Activated naive CD8-positive, alpha-beta T cell treated with anti-CD3 and anti-CD28 coated beads, Interleukin-2, amount 10 ng/mL, durations not matched to agents 7 days and 5 days (primary cell): ENCODE data around the gene FAR1. TPM values are rescaled to one million over a fixed set of nuclear protein-coding genes. Genes with fewer than 3 reads are reported as not detected.
A peak's percentile ranks its signal among the peaks of the same experiment; 100 is the strongest.
"Not testable (repeated sequence)": the region's sequence is repeated elsewhere in the genome, so short reads cannot be mapped to it uniquely, and the experiment has no call there.

Experiments
- ATAC-seq: fragments of 150-1000 bp; cut with Tn5 transposase; one replicate; pipeline ENCODE4 v1.10.0; 2021; ENCODE audit warnings: low read depth, moderate library complexity
- POLR2A ChIA-PET: fragments of 350-600 bp; sonication (Branson Sonifier 250); formaldehyde crosslinking; loops from one replicate; lab custom pipeline; 2021; ENCODE audit warnings: antibody characterized with exemption; lab: Charles Lee
- DNase-seq: peaks from one replicate; pipeline ENCODE4 v3.0.0; 2021
- H3K27ac Mint-ChIP-seq: one replicate; pipeline ENCODE4 v1.8.0; 2022; ENCODE audit warnings: mild to moderate bottlenecking, mixed read lengths
- H3K27me3 Mint-ChIP-seq: one replicate; pipeline ENCODE4 v1.8.0; 2022; ENCODE audit warnings: mild to moderate bottlenecking, moderate library complexity, mixed read lengths
- H3K36me3 Mint-ChIP-seq: one replicate; pipeline ENCODE4 v1.8.0; 2021; ENCODE audit warnings: mild to moderate bottlenecking, mixed read lengths
- H3K4me1 Mint-ChIP-seq: one replicate; pipeline ENCODE4 v1.8.0; 2021; ENCODE audit warnings: mixed read lengths
- H3K4me3 Mint-ChIP-seq: one replicate; pipeline ENCODE4 v1.8.0; 2022; ENCODE audit warnings: mild to moderate bottlenecking, moderate library complexity, mixed read lengths
- H3K9me3 Mint-ChIP-seq: one replicate; pipeline ENCODE4 v1.8.0; 2021; ENCODE audit warnings: mixed read lengths
- total RNA-seq, 2 experiments: library from RNA; stranded (reverse); gene quantifications; one replicate each; pipeline ENCODE4 v1.2.3, GENCODE V29; 2021

Gene FAR1
- total RNA-seq, 2 experiments from 2014 or later = 48.9 to 49.7 TPM

GRCh38 chr11:13651515-13651914 lies 17.0 kb upstream of the FAR1 start:
- H3K9me3 Mint-ChIP-seq, H3K36me3 Mint-ChIP-seq, H3K4me3 Mint-ChIP-seq, ATAC-seq, DNase-seq, POLR2A ChIA-PET, H3K27ac Mint-ChIP-seq, H3K4me1 Mint-ChIP-seq: not testable (repeated sequence)
- peaks cover 28% of the 10 kb centered on the region for H3K27me3 Mint-ChIP-seq

- POLR2A ChIA-PET = no interaction called here
- Mint-ChIP-seq H3K9me3 (peaks cover 16% of the 10 kb centered on the region), H3K27me3 (peaks cover 19% of the 10 kb centered on the region), H3K27ac (no peak overlapping the region), H3K4me3 (no peak overlapping the region), H3K36me3 (no peaks in the 10 kb centered on the region), H3K4me1 (no peaks in the 10 kb centered on the region)
- ATAC-seq = no peak
- DNase-seq = no peak
These were observed 7.3 kb upstream of the FAR1 start for GRCh38 chr11:13661074-13661623.

- ATAC-seq (no peak), DNase-seq (no peak)
- POLR2A ChIA-PET = no interaction called here
- Mint-ChIP-seq H3K36me3 (peaks cover 2% of the 10 kb centered on the region), H3K27ac (no peak overlapping the region), H3K9me3 (peaks cover 11% of the 10 kb centered on the region), H3K4me1 (peaks cover 9% of the 10 kb centered on the region), H3K4me3 (no peak overlapping the region), H3K27me3 (peaks cover 19% of the 10 kb centered on the region)
These were observed 4.8 kb upstream of the FAR1 start for GRCh38 chr11:13663631-13664071.

GRCh38 chr11:13664351-13664750 lies 4.1 kb upstream of the FAR1 start:
- Mint-ChIP-seq H3K36me3 (peaks cover 5% of the 10 kb centered on the region), H3K9me3 (peaks cover 6% of the 10 kb centered on the region), H3K27me3 (peaks cover 19% of the 10 kb centered on the region), H3K27ac (no peak overlapping the region), H3K4me3 (no peak overlapping the region), H3K4me1 (peaks cover 14% of the 10 kb centered on the region)
- no peak for ATAC-seq
- POLR2A ChIA-PET = no interaction called here
- DNase-seq = no peak

GRCh38 chr11:13666708-13667107 lies 1.8 kb upstream of the FAR1 start:
- Mint-ChIP-seq H3K27me3 (peaks cover 16% of the 10 kb centered on the region), H3K36me3 (peaks cover 16% of the 10 kb centered on the region), H3K9me3 (peaks cover 2% of the 10 kb centered on the region), H3K4me1 (peaks cover 31% of the 10 kb centered on the region), H3K27ac (no peak overlapping the region), H3K4me3 (no peak overlapping the region)
- POLR2A ChIA-PET = interaction anchor here (2.4 kb wide), 1 partner anchor 203 kb away, joined by 11 read pairs; the partner anchor contains the start of gene BTBD10
- no peak for ATAC-seq
- no peak for DNase-seq

GRCh38 chr11:13667245-13667644 lies 1.2 kb upstream of the FAR1 start:
- POLR2A ChIA-PET = interaction anchor here (0.6 to 2.4 kb wide), 4 partner anchors 204 to 370 kb away, joined by 3 to 11 read pairs (median 3); partner anchors contain the start of gene BTBD10
- Mint-ChIP-seq H3K4me1 (peaks cover 34% of the 10 kb centered on the region), H3K27ac (peak overlapping the region; percentile 47), H3K27me3 (peaks cover 14% of the 10 kb centered on the region), H3K36me3 (peaks cover 19% of the 10 kb centered on the region), H3K4me3 (peak overlapping the region; percentile 99), H3K9me3 (peaks cover 1% of the 10 kb centered on the region)
- ATAC-seq (no peak), DNase-seq (no peak)

- Mint-ChIP-seq H3K9me3 (no peaks in the 10 kb centered on the region), H3K27ac (peak overlapping the region; percentile 47), H3K27me3 (peaks cover 12% of the 10 kb centered on the region), H3K4me1 (peaks cover 39% of the 10 kb centered on the region), H3K36me3 (peaks cover 23% of the 10 kb centered on the region), H3K4me3 (peak overlapping the region; percentile 99)
- ATAC-seq = no peak
- DNase-seq = no peak
- POLR2A ChIA-PET = interaction anchor here (0.6 to 2.4 kb wide), 4 partner anchors 204 to 370 kb away, joined by 3 to 11 read pairs (median 3); partner anchors contain the start of gene BTBD10
These were observed 720 bp upstream of the FAR1 start for GRCh38 chr11:13667795-13668101.

- POLR2A ChIA-PET = interaction anchor here (1.0 to 2.4 kb wide), 2 partner anchors 206 to 975 kb away, joined by 3 to 11 read pairs; partner anchors contain the start of gene BTBD10
- H3K4me1 Mint-ChIP-seq = peaks cover 40% of the 10 kb centered on the region
- peak overlapping the region; percentile 97 for H3K27ac Mint-ChIP-seq
- H3K27me3 Mint-ChIP-seq = peaks cover 12% of the 10 kb centered on the region
- H3K9me3 Mint-ChIP-seq = no peaks in the 10 kb centered on the region
- ATAC-seq (peak; percentile 5), DNase-seq (no peak)
- H3K36me3 Mint-ChIP-seq = peaks cover 28% of the 10 kb centered on the region
- peak overlapping the region; percentile 92 for H3K4me3 Mint-ChIP-seq
These were observed 571 bp downstream of the FAR1 start for GRCh38 chr11:13668957-13669521.

- Mint-ChIP-seq H3K9me3 (no peaks in the 10 kb centered on the region), H3K27me3 (peaks cover 5% of the 10 kb centered on the region), H3K4me1 (peaks cover 43% of the 10 kb centered on the region), H3K4me3 (peak overlapping the region; percentile 92), H3K36me3 (peaks cover 33% of the 10 kb centered on the region), H3K27ac (peak overlapping the region; percentile 97)
- POLR2A ChIA-PET = no interaction called here
- DNase-seq (no peak), ATAC-seq (no peak)
These were observed 1.3 kb downstream of the FAR1 start for GRCh38 chr11:13669544-13670488.

GRCh38 chr11:13672576-13673210 lies 4.2 kb downstream of the FAR1 start:
- POLR2A ChIA-PET = interaction anchor here (1.1 kb wide), 1 partner anchor 210 kb away, joined by 4 read pairs; the partner anchor contains the start of gene BTBD10
- Mint-ChIP-seq H3K27ac (no peak overlapping the region), H3K4me1 (peaks cover 42% of the 10 kb centered on the region), H3K27me3 (no peaks in the 10 kb centered on the region), H3K9me3 (no peaks in the 10 kb centered on the region), H3K36me3 (peaks cover 33% of the 10 kb centered on the region), H3K4me3 (no peak overlapping the region)
- no peak for DNase-seq
- ATAC-seq = no peak

GRCh38 chr11:13674799-13675509 lies 6.5 kb downstream of the FAR1 start:
- no peak for ATAC-seq
- no peaks in the 10 kb centered on the region for H3K27me3 Mint-ChIP-seq
- H3K36me3 Mint-ChIP-seq = peaks cover 27% of the 10 kb centered on the region
- H3K4me1 Mint-ChIP-seq = peaks cover 33% of the 10 kb centered on the region
- DNase-seq = no peak
- no peaks in the 10 kb centered on the region for H3K9me3 Mint-ChIP-seq
- no peak overlapping the region for H3K27ac Mint-ChIP-seq
- no peak overlapping the region for H3K4me3 Mint-ChIP-seq
- POLR2A ChIA-PET = interaction anchor here (0.6 kb wide), 1 partner anchor 1137 kb away, joined by 3 read pairs; no protein-coding TSS in a partner anchor

- Mint-ChIP-seq H3K36me3 (peaks cover 23% of the 10 kb centered on the region), H3K9me3 (no peaks in the 10 kb centered on the region), H3K4me3 (no peak overlapping the region), H3K27ac (no peak overlapping the region), H3K27me3 (no peaks in the 10 kb centered on the region), H3K4me1 (peaks cover 30% of the 10 kb centered on the region)
- DNase-seq (no peak), ATAC-seq (no peak)
- POLR2A ChIA-PET = no interaction called here
These were observed 8.1 kb downstream of the FAR1 start for GRCh38 chr11:13676576-13676975.
